Peyer's patch (tissue), 4 donors: ENCODE results near the gene RAB8A.

Experiments
- CTCF ChIP-seq, 6 experiments: fragments of 450-650 bp in 4 of 6; fragments of 200-600 bp in 2 of 6; sonication (generic) in 1 of 6; IDR thresholded peaks; one replicate each; pipeline ENCODE4 v1.5.1; 2017 to 2019; ENCODE audit warnings: antibody characterized with exemption in 6 of 6, mild to moderate bottlenecking in 3 of 6, moderate library complexity in 1 of 6
- POLR2A ChIP-seq, 2 donors: fragments of 450-650 bp; IDR thresholded peaks; one replicate each; pipeline ENCODE4 v1.5.1; 2017; ENCODE audit warnings: antibody characterized with exemption in 2 of 2, mild to moderate bottlenecking in 2 of 2, moderate library complexity in 2 of 2

GRCh38 chr19:16118489-16119033 lies 6.9 kb downstream of the RAB8A start:
- TF ChIP-seq CTCF (IDR thresholded peaks at IDR 0.05) (no peak), POLR2A (IDR thresholded peaks at IDR 0.05) (no peak)
